ENCODE data around the gene GZF1.

Gene GZF1

GRCh38 chr20:23387118-23387443 lies 25.1 kb downstream of the GZF1 start:
- Histone ChIP-seq H3K27ac (ENCODE audit: low read length) (no peak overlapping the region), H3K4me1 (ENCODE audit: control insufficient read depth, insufficient read depth, low read length) (no peaks in the 10 kb centered on the region), H3K36me3 (ENCODE audit: control insufficient read depth, insufficient read depth, low read length) (no peaks in the 10 kb centered on the region), H3K9me3 (ENCODE audit: control insufficient read depth, insufficient read depth, low read length) (no peaks in the 10 kb centered on the region), H3K27me3 (ENCODE audit: control insufficient read depth, insufficient read depth, low read length) (no peaks in the 10 kb centered on the region), H3K4me3 (ENCODE audit: low read length) (no peak overlapping the region)
- WGBS (ENCODE audit: insufficient coverage, insufficient read length) = no CpG with 5 or more reads among the region's 3 CpGs
- no peak for DNase-seq (ENCODE audit: low read depth, low spot score)

GRCh38 chr20:23390091-23390774 lies 28.3 kb downstream of the GZF1 start:
- Histone ChIP-seq H3K27me3 (ENCODE audit: control insufficient read depth, insufficient read depth, low read length) (no peaks in the 10 kb centered on the region), H3K36me3 (ENCODE audit: control insufficient read depth, insufficient read depth, low read length) (0 out of 2 replicates have a peak, but pooled peaks cover 5% of the 10 kb centered on the region), H3K9me3 (ENCODE audit: control insufficient read depth, insufficient read depth, low read length) (no peaks in the 10 kb centered on the region), H3K4me3 (ENCODE audit: low read length) (no peak overlapping the region), H3K27ac (ENCODE audit: low read length) (no peak overlapping the region), H3K4me1 (ENCODE audit: control insufficient read depth, insufficient read depth, low read length) (no peaks in the 10 kb centered on the region)
- no peak for DNase-seq (ENCODE audit: low read depth, low spot score)
- WGBS (ENCODE audit: insufficient coverage, insufficient read length) = no CpG with 5 or more reads among the region's 1 CpG

GRCh38 chr20:23391707-23392310 lies 29.8 kb downstream of the GZF1 start:
- Histone ChIP-seq H3K27me3 (ENCODE audit: control insufficient read depth, insufficient read depth, low read length) (no peaks in the 10 kb centered on the region), H3K27ac (ENCODE audit: low read length) (no peak overlapping the region), H3K4me1 (ENCODE audit: control insufficient read depth, insufficient read depth, low read length) (no peaks in the 10 kb centered on the region), H3K4me3 (ENCODE audit: low read length) (no peak overlapping the region), H3K36me3 (ENCODE audit: control insufficient read depth, insufficient read depth, low read length) (0 out of 2 replicates have a peak, but pooled peaks cover 5% of the 10 kb centered on the region), H3K9me3 (ENCODE audit: control insufficient read depth, insufficient read depth, low read length) (no peaks in the 10 kb centered on the region)
- DNase-seq (ENCODE audit: low read depth, low spot score) = no peak
- no CpG with 5 or more reads among the region's 4 CpGs for WGBS (ENCODE audit: insufficient coverage, insufficient read length)

GRCh38 chr20:23393996-23394775 lies 32.2 kb downstream of the GZF1 start:
- WGBS (ENCODE audit: insufficient coverage, insufficient read length) = no CpG with 5 or more reads among the region's 4 CpGs
- H3K36me3 ChIP-seq (ENCODE audit: control insufficient read depth, insufficient read depth, low read length) = 0 out of 2 replicates have a peak, but pooled peaks cover 5% of the 10 kb centered on the region
- no peak for DNase-seq (ENCODE audit: low read depth, low spot score)

GRCh38 chr20:23396950-23397627 lies 35.1 kb downstream of the GZF1 start:
- no CpG with 5 or more reads among the region's 6 CpGs for WGBS (ENCODE audit: insufficient coverage, insufficient read length)
- no peak overlapping the region for H3K27ac ChIP-seq (ENCODE audit: low read length)
- no peaks in the 10 kb centered on the region for H3K4me1 ChIP-seq (ENCODE audit: control insufficient read depth, insufficient read depth, low read length)
- no peak for DNase-seq (ENCODE audit: low read depth, low spot score)
- H3K36me3 ChIP-seq (ENCODE audit: control insufficient read depth, insufficient read depth, low read length) = 0 out of 2 replicates have a peak, but pooled peaks cover 5% of the 10 kb centered on the region
- no peak overlapping the region for H3K4me3 ChIP-seq (ENCODE audit: low read length)
- no peaks in the 10 kb centered on the region for H3K9me3 ChIP-seq (ENCODE audit: control insufficient read depth, insufficient read depth, low read length)
- H3K27me3 ChIP-seq (ENCODE audit: control insufficient read depth, insufficient read depth, low read length) = no peaks in the 10 kb centered on the region

More at GRCh38 chr20:23393996-23394775, 32.2 kb downstream of the GZF1 start:
- Histone ChIP-seq H3K4me3 (ENCODE audit: low read length) (no peak overlapping the region), H3K9me3 (ENCODE audit: control insufficient read depth, insufficient read depth, low read length) (no peaks in the 10 kb centered on the region), H3K27ac (ENCODE audit: low read length) (no peak overlapping the region), H3K4me1 (ENCODE audit: control insufficient read depth, insufficient read depth, low read length) (no peaks in the 10 kb centered on the region), H3K27me3 (ENCODE audit: control insufficient read depth, insufficient read depth, low read length) (no peaks in the 10 kb centered on the region)

- no peaks in the 10 kb centered on the region for H3K9me3 ChIP-seq (ENCODE audit: control insufficient read depth, insufficient read depth, low read length)
- no peak for DNase-seq (ENCODE audit: low read depth, low spot score)
- no peak overlapping the region for H3K27ac ChIP-seq (ENCODE audit: low read length)
- WGBS (ENCODE audit: insufficient coverage, insufficient read length) = no CpG with 5 or more reads among the region's 2 CpGs
- no peaks in the 10 kb centered on the region for H3K4me1 ChIP-seq (ENCODE audit: control insufficient read depth, insufficient read depth, low read length)
- no peak overlapping the region for H3K4me3 ChIP-seq (ENCODE audit: low read length)
- H3K27me3 ChIP-seq (ENCODE audit: control insufficient read depth, insufficient read depth, low read length) = no peaks in the 10 kb centered on the region
- 0 out of 2 replicates have a peak, but pooled peaks cover 5% of the 10 kb centered on the region for H3K36me3 ChIP-seq (ENCODE audit: control insufficient read depth, insufficient read depth, low read length)
These were observed 36.0 kb downstream of the GZF1 start for GRCh38 chr20:23397961-23398360.

GRCh38 chr20:23399568-23400241 lies 37.7 kb downstream of the GZF1 start:
- Histone ChIP-seq H3K9me3 (ENCODE audit: control insufficient read depth, insufficient read depth, low read length) (no peaks in the 10 kb centered on the region), H3K4me1 (ENCODE audit: control insufficient read depth, insufficient read depth, low read length) (no peaks in the 10 kb centered on the region), H3K27ac (ENCODE audit: low read length) (no peak overlapping the region), H3K36me3 (ENCODE audit: control insufficient read depth, insufficient read depth, low read length) (no peaks in the 10 kb centered on the region), H3K27me3 (ENCODE audit: control insufficient read depth, insufficient read depth, low read length) (no peaks in the 10 kb centered on the region), H3K4me3 (ENCODE audit: low read length) (no peak overlapping the region)
- no CpG with 5 or more reads among the region's 6 CpGs for WGBS (ENCODE audit: insufficient coverage, insufficient read length)
- DNase-seq (ENCODE audit: low read depth, low spot score) = no peak

- Histone ChIP-seq H3K27ac (ENCODE audit: low read length) (no peak overlapping the region), H3K27me3 (ENCODE audit: control insufficient read depth, insufficient read depth, low read length) (no peaks in the 10 kb centered on the region), H3K9me3 (ENCODE audit: control insufficient read depth, insufficient read depth, low read length) (no peaks in the 10 kb centered on the region), H3K4me1 (ENCODE audit: control insufficient read depth, insufficient read depth, low read length) (no peaks in the 10 kb centered on the region), H3K36me3 (ENCODE audit: control insufficient read depth, insufficient read depth, low read length) (no peaks in the 10 kb centered on the region), H3K4me3 (ENCODE audit: low read length) (no peak overlapping the region)
- no CpG with 5 or more reads among the region's 5 CpGs for WGBS (ENCODE audit: insufficient coverage, insufficient read length)
- DNase-seq (ENCODE audit: low read depth, low spot score) = no peak
These were observed 39.1 kb downstream of the GZF1 start for GRCh38 chr20:23401051-23401450.

GRCh38 chr20:23403751-23404150 lies 41.8 kb downstream of the GZF1 start:
- Histone ChIP-seq H3K27ac (ENCODE audit: low read length) (no peak overlapping the region), H3K36me3 (ENCODE audit: control insufficient read depth, insufficient read depth, low read length) (no peaks in the 10 kb centered on the region)

GRCh38 chr20:23404196-23404595 lies 42.2 kb downstream of the GZF1 start:
- WGBS (ENCODE audit: insufficient coverage, insufficient read length) = no CpG with 5 or more reads among the region's 3 CpGs
- no peaks in the 10 kb centered on the region for H3K4me1 ChIP-seq (ENCODE audit: control insufficient read depth, insufficient read depth, low read length)
- H3K4me3 ChIP-seq (ENCODE audit: low read length) = no peak overlapping the region
- no peaks in the 10 kb centered on the region for H3K27me3 ChIP-seq (ENCODE audit: control insufficient read depth, insufficient read depth, low read length)
- no peak for DNase-seq (ENCODE audit: low read depth, low spot score)
- no peak overlapping the region for H3K27ac ChIP-seq (ENCODE audit: low read length)
- no peaks in the 10 kb centered on the region for H3K9me3 ChIP-seq (ENCODE audit: control insufficient read depth, insufficient read depth, low read length)
- H3K36me3 ChIP-seq (ENCODE audit: control insufficient read depth, insufficient read depth, low read length) = no peaks in the 10 kb centered on the region

More at GRCh38 chr20:23403751-23404150, 41.8 kb downstream of the GZF1 start:
- WGBS (ENCODE audit: insufficient coverage, insufficient read length) = no CpG with 5 or more reads among the region's 5 CpGs
- no peaks in the 10 kb centered on the region for H3K9me3 ChIP-seq (ENCODE audit: control insufficient read depth, insufficient read depth, low read length)
- no peak for DNase-seq (ENCODE audit: low read depth, low spot score)
- H3K4me1 ChIP-seq (ENCODE audit: control insufficient read depth, insufficient read depth, low read length) = no peaks in the 10 kb centered on the region
- H3K27me3 ChIP-seq (ENCODE audit: control insufficient read depth, insufficient read depth, low read length) = no peaks in the 10 kb centered on the region
- no peak overlapping the region for H3K4me3 ChIP-seq (ENCODE audit: low read length)

Data from iPS DF 6.9 (cell line).